GM21526 (cell line): Measurements from ENCODE around the gene SPPL3.
"Not testable (repeated sequence)": the region's sequence is repeated elsewhere in the genome, so short reads cannot be mapped to it uniquely, and the experiment has no call there.

Experiments
- ATAC-seq: cut with Tn5 transposase; IDR thresholded peaks from one replicate; pipeline ENCODE4 v1.9.1; 2021; ENCODE audit warnings: moderate library complexity; ENCODE audit not compliant: unreplicated experiment, low FRiP score

SPPL3 gene

DNA sequence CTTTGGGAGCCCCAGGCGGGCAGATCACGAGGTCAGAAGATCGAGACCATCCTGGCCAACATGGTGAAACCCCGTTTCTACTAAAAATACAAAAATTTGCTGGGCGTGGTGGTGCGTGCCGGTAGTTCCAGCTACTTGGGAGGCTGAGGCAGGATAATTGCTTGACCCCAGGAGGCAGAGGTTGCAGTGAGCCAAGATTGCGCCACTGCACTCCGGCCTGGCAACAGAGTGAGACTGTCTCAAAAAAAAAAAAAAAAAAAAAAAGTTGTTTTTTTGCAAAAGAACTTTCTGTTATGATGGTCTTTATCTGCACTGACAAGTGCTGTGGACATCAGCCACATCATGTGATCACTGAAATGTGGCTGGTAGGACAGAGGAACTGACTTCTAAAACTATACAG lies 111.7 kb downstream of the SPPL3 start:
- not testable (repeated sequence) for ATAC-seq

DNA sequence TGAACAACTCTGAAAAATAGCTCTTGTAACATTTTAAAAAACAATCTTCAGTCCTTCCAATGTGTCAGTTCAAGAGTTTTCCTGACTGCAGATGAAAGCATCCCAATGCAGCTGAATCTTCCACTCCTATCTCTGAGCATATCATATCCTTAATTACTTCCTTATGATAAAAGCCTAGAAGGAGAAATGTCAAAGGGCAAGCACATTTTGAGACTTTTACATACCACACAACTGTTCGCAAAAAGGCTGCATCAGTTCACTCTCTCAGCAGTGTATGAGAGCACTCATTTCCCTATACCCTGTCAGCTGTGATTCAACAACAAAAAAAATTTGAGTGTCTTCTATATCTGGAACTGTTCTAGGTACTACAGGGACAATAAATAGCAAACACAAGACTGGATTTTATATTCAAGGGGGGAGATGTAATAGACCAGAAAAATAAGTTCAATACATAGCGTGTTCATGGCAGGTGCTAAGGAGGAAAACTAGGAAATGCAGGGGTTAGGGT lies 112.4 kb downstream of the SPPL3 start:
- ATAC-seq, result no peak

DNA sequence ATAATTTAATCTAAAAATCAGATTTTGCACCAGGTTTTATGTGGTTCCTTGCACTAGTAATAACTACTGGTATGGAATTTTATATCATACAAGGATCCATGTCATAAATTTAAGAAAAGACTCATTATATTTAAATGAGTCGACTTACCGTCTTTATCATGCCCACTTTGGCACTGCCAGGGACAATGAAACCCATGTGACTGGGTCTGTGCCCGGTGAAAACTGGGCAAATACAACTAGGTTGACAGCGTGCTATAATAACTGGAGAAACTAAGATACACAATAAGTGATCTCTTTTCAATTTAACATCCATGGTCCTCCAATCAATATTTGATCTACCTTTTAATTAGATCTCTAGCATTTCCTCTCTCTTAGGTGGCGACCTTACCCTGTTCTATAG lies 114.0 kb downstream of the SPPL3 start:
- ATAC-seq, result no peak

DNA sequence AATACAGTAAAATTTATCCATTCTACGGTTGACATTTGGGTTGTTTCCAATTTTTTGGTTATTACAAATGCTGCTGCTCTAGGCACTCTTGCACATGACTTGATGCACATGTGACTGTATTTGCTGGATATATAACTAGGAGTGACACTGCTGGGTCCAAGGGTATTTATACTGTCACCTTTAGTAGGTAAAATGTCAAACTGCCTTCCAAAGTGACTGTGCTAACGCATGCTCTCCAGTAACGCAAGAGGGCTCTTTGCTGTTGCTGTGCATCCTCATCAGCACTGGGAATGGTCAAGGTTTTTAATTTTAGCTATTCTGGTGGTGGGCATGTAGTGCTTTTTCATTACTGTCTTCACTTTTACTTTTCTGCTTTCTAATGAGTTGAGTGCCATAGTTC lies 116.3 kb downstream of the SPPL3 start:
- ATAC-seq, result no peak

DNA sequence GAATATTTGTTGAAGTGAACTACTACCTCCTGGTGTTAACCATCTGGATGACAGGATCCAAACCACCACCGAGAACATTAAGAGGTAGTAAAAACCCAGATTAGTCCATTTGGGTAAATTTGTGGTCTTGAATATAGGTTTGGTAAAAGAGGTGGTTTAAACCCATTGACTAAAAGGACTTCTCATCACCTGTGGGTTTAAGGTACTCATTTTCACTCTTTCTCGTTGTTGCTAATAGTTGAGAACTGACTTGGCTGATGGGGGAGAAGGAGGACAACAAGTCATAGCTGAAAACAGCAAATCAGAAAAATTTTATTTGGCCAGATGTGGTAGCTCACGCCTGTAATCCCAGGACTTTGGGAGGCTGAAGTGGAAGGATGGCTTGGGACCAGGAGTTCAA lies 119.4 kb downstream of the SPPL3 start:
- no peak for ATAC-seq

DNA sequence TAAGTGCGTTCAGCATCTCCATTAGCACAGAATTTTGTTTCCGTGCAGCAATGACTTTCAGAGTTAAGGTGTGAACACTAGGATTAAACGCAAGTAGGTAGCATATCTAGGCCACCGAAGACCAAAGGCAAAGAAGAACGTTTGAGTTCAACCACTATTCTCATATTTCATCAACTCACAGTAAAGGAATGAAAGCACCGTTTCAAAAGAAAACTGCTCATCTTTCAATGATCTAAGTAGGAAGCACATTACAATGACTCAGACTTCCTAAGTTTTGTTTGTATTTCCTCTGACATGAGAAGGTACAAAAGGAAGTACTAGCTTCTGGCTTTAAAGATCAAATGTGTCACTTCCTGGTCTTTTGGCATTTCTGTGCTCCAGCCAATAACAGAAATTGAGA lies 121.0 kb downstream of the SPPL3 start:
- no peak for ATAC-seq

DNA sequence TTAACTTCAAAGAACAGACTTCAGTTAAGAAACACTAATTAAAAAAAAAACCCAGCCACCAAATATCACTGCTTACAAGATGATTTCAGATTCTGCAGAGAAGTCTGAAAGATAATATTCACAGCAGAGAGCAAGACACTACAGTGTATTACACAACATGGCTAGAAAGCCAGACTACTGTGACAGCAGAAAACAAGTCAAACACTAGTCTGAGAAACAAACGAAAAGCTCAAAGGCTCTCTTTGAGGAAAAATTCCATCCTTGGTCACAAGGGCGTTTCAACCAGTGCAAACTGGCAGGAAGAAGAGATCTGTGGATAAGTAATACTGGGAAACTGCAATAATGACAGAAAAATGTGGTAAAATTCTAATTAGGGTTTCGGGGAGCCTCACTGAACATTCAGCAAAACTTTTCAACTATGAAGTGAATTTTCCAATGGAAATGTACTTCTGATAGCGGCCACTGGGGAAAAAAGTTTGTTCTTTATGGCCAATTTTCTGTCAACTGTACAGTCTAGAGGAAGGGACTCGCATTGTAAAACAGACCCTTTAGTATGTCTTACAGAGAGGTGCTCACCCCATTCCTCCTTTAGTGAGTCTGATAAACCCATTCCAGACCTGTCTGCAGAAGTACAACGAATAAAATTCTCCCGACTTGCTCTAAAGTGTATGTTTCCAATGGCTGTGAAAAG lies 128.2 kb downstream of the SPPL3 start:
- no peak for ATAC-seq

DNA sequence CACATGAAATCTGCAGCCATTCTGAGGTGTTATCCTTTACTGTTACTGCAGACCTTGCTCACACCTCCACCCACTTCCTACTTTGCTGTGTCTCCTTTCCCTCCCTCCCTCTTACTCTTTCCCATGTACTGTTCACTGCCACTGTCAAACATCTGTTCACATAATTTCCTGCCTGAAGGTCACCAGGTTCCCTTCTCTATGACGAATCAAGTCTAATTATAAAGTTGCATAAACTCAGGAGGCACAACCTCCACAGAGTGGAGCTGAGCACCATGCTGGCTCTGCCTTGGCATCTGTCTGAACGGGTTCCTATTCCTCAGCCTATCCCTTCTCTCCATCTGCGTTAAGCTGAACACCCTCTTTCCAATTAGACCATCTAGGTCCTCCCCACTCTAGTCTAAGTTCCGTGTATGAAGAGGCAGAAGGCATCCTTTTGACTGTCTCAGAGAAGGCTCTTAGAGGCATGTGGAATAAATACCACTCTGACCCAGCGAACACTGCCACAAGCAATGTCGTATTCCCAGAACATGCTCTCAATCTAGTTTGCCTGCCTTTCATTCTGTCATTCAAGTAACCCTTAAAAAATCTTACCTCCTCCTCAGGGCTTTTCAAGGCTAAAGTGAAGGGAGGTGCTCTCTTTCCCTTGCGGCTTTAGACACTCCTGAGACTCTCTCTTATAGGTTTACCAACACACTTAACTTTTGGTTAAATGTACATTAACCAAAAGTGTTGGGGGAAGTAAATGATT lies 129.8 kb downstream of the SPPL3 start:
- ATAC-seq, result no peak

DNA sequence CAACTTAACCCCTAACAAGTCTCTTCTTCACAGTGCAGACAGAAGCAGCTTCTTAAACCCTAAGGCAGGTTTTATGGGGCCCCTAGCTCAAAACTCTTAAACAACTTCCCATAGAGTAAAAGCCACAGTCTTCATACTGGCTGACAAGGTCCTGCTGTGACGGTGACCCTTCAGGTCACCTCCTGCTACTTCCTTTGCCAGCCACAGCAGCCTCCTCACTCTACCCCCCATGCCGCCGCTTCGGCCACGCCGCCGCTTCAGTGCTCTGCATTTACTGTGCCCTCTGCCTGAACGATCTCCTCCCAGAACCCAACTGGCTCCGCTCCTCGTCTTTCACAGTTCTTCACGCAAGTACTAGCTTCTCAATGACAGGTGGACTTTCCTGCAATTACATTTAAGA lies 133.1 kb downstream of the SPPL3 start:
- ATAC-seq, result no peak

DNA sequence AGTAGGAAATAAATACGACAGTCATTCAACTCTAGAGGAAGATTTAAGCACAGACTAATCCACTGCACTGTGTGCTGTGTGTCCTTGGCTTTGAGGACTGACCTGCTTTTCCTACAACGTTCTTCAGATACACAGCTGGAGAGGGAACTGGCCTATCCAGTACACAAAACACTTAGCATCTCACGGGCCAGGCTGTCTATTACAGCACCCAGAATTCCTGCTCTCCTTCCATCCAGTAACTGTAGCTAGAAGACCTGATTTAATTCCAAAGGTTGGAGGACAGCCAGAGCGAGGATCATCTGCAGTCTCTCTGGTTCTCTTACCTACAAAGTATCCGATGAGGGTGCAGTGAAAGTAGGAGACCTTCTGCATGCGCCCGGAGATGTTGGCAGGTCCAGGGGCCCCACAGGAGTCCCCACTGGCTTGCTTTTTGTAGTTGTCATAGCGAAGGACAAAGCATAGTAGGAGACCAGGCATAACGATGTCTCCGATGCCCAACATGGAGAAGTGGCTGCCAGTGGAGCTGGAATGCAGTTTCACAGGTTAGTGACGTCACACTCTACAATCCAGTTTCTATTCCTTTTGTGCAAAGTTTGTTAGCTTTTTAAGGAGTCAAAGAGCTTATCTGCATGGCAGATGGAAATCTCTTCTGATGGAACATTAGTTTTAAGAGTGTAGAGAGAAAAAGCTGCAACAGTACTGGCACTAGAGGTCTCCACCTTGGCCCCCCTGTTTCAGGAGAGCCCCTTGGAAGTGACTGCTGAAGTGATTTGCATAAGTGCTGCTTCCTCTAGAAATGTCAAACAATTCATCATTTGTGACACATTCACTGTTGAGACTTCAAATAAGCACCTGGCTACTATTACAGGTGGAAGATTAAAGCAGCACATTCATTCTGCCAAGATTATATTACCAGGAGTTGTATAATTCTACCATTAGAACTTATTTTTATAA lies 136.8 kb downstream of the SPPL3 start:
- ATAC-seq, result no peak

DNA sequence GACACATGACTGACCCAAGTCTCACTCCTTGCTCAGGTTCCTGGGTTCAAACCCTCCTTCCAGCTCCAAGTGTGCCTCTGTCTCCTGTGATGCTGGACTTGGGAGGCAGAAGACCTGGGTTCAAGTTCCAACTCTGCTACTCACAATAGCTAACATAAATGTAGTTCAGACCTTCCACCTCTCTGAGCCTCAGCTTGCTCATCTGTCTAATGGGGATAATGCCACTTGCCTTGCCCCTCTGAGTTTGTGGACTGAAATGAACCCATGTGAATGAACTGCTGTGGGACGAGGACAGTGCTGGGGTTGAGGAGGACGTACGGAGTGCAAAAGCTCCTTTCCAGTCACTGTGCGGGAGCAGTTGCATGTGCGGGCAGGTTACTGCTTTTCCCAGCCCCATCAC lies 137.6 kb downstream of the SPPL3 start:
- no peak for ATAC-seq

DNA sequence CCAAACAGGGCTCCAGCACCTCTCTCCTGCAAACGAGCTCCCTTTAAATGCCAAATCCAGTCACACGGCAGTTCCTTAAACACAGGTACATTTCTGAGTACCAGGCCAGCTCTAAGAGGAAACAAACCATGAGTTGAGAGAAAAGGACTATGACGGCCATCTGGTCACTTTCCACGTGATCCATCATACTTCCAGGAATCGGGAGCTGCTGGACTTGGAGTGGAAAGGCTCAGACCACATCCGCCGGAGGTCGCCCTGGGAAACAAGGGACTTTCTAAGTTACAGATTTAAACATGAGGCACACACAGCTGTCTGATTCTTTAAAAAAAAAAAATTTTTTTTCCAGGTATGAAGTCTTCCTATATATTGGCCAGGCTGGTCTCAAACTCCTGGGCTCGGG lies 139.3 kb downstream of the SPPL3 start:
- ATAC-seq, result no peak

DNA sequence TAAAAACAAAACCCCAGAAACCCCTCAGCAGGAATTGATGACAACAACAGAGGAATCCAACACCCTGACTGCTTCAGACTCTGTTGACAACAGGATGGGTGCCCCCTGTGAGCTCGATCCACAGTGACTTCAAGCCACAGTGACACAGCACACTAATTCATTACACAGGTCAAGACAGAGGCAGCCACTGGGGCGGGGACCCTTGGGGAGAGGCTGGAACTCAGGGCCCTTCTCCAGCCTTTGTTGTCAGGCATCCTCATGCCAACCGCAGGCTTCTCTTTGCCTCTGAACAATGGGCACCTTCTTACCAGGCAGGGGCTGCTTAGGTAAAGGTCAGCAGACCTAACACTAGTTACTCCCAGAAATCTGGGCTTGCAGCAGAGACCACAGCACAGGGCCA lies 140.9 kb downstream of the SPPL3 start:
- ATAC-seq, result no peak

DNA sequence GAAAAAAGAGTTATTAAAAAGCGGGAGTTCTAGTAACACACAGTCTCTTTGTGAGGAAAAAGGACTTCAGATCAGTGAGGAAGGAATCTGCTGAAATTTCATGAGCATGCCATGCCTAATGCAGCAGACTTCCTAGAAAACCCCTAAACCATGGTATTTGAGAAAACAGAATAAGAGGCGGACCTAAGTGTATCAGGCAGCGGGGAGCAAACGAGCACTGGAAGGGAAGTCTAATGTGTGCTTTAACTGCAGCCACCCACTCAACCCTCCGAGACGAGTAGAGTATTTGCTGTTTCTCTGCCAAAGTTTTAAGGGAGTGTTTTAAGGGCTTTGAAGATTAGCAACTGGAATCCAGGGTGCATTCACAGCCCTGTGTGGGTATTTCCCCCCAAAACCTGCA lies 142.1 kb downstream of the SPPL3 start:
- ATAC-seq, result no peak

DNA sequence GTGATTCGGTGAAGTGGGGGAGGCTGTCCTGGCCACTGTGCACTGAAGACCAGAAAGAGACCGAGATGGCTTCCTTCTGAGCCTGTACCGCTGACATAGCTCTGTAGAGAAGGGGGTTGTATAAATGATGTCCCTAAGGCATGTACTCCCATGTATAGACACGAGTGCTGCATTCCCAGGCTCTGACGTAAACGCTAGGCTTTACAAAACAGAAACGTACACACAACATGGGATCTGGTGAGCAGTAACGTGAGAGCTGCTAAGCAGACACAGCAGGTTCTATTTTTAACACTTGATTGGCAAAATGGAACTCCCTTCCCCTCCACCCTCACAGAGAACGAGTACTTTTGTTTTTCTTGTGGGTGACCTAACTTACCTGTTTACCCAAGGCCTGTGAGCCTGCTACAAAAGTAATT lies 142.6 kb downstream of the SPPL3 start:
- ATAC-seq, result no peak

DNA sequence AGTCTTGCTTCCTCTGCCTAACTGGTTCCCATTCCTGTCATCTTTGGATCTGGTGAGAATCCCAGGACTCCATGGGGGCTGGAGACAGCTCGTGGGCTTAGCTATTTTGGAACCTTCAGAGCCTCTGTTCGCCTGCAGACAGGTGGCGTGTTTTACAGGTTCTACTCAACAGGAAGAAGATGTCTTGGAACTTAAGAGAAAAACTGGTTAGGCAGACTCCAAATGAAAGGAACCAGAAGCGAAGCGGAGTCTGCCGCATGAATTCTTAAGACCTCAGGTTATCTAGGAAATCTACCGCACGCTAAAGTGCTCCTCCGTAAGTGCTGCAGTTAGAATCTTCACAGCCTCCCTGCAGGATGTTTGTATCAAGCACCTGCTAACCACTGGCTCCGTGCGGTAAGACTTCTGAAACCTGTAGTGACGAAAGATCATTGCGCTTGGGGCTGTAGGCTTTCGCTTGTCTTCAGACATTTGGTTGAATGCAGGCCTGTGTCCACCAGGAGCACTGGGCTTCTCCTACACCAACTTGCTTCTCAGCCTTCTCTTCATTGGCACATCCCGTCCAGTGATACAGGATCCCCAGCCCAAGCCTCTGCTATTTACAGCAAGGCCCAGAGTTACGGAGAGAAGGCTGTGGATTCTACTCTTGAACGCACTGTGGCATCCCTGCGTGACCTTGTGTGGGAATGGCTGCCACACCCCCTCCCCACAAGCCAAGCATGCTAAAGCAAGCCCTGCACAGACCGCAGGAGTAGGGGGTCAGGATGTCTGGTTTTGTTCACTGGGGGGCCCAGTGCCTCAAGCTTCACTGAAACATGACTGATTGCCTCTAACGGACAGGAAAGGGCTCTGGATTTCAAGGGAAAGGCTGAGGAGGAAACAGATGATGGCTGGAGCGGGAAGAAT lies 143.6 kb downstream of the SPPL3 start:
- ATAC-seq, result no peak

DNA sequence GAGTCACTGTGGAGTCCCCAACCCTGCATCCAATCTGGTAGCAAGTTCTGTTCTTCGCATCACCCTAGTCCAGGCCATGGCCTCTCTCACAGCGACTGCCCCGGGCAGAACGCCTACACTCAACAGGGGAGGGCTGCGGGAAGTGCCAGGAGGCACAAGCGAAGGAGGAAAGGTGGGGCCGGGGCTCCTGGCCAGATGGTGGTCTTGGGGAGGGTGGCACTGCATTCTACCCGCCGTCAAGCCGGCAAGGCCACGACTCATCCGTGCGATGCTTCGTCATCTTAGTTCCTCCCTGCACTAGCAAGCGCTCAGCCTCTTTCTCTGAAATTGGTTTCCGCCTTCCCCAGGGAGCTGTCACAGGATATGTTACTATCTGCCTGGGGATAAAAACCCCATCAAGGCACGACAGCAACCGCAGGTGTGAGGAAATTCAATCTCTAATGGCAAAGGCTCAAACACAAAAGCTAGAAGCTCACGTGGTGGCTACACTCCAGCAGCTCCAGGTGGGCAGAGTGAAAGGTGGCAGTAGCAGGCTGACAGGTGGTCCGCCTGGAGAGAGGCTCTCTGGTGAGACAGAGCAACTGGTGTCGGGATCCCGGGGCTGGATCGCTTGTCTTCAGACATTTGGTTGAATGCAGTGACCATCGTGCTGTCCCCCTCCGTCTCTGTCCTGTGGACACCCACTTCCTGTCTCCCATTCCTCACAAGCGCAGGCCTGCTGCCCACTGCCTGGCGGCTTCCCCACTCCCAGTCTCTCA lies 144.4 kb downstream of the SPPL3 start:
- no peak for ATAC-seq

DNA sequence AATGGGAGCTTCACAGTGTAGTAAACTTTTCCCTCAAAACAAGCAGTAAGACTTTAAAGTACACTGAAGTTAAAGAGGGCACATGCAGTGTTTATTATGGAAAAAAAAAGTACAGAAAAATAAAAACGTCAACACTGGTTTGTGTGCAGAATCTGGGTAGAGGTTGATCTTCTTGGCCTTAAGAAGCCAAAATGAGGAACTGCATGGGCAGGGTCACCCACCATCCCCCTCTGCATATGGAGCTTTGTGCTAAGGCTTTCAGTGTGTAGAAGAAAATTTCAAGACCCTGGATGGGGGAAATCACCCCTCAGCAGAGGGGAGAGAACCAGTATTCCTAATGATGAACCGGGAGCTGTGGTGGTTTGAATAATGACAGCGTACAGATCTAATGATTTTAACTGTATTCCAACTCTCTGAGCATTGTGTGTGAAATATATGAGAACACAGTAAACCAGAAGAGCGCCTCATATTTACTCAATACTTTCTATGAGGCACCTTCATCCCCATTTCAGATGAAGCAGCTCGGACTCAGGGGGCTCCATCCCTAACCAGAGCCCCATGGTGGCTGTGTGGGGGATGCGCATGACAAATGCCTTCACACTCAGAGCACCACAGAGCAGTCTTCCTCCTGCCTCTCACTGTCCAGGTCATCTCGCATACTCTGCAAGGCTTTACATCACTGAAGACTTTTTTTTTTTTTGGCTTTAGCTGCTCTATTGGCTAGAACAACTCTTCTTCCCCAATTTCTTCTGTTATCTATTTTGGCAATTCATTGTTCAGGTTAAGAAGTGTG lies 145.2 kb downstream of the SPPL3 start:
- no peak for ATAC-seq

DNA sequence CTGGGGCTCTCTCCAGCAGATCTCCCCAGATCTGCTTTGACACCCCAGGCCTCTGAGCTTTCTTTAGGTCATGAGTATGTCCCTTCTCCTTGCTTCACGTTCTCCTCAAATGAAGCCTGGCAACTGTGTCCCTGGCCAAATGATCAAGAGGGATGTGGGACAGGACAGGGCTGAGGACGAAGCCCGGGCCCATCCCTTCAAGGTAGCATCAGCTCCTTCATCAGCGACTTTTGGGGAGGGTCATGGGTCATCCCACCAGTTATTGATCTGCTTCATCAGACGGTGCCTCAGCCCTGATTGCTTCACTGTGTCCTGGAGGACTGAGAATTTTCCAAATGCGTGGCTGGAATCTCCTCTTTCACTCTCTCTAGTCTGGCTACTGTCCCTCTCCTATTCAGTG lies 146.2 kb downstream of the SPPL3 start:
- ATAC-seq, result no peak
